GM18951 (cell line): Measurements from ENCODE around the gene RAVER2.

ENCODE experiments used
- POLR2A ChIP-seq: IDR thresholded peaks from 4 replicates; pipeline ENCODE4 v1.6.1; 2011; ENCODE audit warnings: mild to moderate bottlenecking; ENCODE audit not compliant: insufficient read length, insufficient read depth; ENCODE audit errors: extremely low read depth
- in situ Hi-C: fragments of 300-500 bp; cut with MboI; formaldehyde crosslinking; loops from one replicate; pipeline ENCODE4 v1.12.0; 2022; ENCODE audit warnings: low sequenced_read_pairs, mixed read lengths, inconsistent platforms; ENCODE audit not compliant: unreplicated experiment

RAVER2 gene

GRCh38 chr1:64743954-64744491 is 852 bp upstream of the RAVER2 start:
- TF ChIP-seq POLR2A, result no peak
- in situ Hi-C loops, result no loop called here

DNA sequence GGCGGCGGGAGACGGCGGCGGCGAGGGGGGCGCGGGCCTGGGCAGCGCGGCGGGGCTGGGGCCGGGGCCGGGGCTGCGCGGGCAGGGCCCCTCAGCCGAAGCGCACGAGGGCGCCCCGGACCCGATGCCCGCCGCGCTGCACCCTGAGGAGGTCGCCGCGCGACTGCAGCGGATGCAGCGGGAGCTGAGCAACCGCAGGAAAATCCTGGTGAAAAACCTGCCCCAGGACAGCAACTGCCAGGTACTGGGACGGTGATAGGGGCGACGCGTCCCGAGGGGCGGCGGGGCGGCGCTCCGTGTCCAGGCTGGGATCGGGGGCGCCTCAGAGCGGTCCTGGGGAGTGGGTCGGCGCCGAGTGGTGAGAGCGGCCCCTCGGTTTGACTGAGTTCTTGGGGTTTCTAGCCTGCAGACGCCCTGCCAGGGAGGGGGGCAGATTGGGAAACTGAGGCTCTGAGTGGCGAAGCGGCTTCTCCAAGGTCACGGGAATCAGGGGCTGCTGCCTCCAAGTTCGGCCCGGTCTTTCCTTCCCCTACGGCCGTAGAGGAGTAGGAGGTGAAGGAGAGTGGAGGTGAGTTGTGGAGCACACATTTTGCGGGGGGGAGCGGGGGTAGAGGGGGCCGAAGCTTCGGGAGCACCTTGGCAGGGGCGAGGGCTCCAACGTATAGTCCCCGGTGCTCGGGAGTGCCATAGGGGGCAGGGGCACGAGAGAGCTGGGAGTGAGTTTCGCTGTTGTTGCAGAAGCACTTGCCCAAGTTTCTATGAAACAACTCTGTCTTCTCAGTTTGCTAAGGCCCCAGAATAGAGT is 508 bp downstream of the RAVER2 start:
- in situ Hi-C loops, result no loop called here
- no peak for TF ChIP-seq POLR2A

DNA sequence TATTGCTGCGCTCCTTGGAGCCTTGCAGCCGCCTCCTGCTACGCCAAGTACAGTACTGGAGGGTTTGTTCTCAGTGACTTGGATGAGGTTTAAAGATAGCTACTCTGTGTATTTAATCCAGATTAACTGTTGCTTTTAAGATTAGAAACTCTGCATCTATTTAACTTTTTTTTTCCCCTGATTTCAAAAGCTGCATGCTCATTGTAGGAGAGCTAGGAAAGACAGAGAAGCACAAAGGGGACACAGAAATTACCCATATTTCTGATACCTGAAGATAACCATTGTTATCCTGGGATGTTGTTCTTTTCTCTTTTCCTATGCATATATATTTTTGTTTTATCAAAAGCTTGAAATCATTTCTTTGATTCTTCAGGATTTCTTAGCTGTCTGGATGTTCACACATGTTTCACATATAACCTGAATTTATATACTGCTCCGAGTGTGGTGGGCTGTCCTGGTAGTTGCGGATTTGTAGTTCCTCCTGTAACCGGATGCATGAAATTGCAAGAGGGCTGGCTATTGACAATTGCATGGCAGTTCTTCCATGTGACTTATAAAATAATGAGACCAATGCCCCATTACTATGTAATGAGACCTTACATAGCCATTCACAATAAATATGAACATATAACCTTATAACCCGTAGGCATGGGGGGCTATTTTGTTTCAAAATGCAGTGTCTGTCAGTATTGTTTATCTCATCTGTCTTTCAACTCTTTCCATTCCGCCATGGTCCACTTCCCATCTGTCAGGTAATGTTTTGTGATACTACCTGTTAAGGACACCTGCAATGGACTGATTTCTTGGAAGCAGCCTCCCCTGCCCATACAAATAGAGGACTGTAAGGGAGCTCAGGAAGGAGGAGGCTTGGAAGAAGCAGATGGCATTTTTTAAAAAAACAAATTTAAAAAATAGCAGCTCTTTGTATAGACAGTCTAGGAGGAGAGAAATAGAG is 1.4 kb downstream of the RAVER2 start:
- in situ Hi-C loops, result no loop called here
- no peak for TF ChIP-seq POLR2A

- no peak for TF ChIP-seq POLR2A
- in situ Hi-C loops, result no loop called here
Measured at GRCh38 chr1:64748222-64748621, 3.3 kb downstream of the RAVER2 start.

- in situ Hi-C loops, result no loop called here
- TF ChIP-seq POLR2A, result no peak
Measured at GRCh38 chr1:64748706-64749105, 3.8 kb downstream of the RAVER2 start.

- TF ChIP-seq POLR2A, result no peak
- in situ Hi-C loops, result no loop called here
Measured at GRCh38 chr1:64750092-64750491, 5.2 kb downstream of the RAVER2 start.

GRCh38 chr1:64750875-64751274 is 6.0 kb downstream of the RAVER2 start:
- no peak for TF ChIP-seq POLR2A
- in situ Hi-C loops, result no loop called here

- in situ Hi-C loops, result no loop called here
- no peak for TF ChIP-seq POLR2A
Measured at GRCh38 chr1:64754173-64754572, 9.3 kb downstream of the RAVER2 start.

DNA sequence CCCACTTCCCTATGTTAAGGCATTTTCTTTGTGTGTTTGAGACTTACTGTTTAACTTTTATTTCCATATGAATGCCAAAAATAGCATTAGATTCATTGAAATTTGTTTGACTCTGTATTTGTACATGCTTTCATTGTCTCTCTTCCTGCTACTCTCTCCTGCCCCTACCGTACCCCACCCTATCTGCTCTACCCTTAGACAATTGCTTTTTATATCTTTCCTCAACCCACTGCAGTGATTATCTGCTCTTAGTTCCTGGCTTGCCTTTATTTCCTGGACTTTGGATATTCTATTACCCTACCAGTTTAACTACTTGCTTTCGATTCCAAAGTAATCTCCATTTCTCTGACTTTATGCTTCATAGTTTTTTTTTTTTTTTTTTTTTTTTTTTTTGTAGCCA is 10.5 kb downstream of the RAVER2 start:
- TF ChIP-seq POLR2A, result no peak
- in situ Hi-C loops, result no loop called here

DNA sequence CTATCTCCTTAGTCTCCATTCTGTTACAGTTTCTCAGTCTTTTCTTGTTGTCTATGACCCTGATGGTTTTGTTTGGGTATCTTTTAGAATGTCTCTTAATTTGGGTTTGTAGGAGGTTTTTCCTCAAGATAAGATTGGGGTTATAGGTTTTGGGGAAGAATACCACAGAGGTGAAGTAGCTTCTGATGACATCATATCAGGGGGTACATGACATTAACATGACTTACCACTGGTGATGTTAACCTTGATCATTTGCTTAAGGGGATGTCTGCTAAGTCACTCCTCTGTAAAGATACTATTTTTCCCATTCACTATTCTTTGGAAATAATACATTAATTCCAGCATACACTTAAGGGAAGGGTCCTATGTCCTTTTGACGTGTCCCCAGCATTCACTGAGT is 11.9 kb downstream of the RAVER2 start:
- in situ Hi-C loops, result no loop called here
- TF ChIP-seq POLR2A, result no peak

DNA sequence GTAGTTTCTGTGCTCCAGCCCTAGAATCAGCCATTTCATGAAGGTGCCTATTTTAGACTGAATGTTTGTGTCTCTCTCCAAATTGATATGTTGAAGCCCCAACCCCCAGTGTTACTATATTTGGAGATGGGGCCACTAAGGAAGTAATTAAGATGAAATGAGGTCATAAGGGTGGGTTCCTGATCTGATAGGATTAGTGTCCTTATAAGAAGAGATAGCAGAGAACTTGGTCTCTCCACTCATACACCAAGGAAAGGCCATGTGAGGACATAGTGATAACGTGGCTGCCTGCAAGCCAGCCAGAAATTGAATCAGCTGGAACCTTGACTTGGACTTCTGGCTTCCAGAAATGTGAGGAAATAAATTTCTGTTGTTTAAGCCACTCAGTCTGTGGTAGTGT is 12.3 kb downstream of the RAVER2 start:
- TF ChIP-seq POLR2A, result no peak
- in situ Hi-C loops, result no loop called here

DNA sequence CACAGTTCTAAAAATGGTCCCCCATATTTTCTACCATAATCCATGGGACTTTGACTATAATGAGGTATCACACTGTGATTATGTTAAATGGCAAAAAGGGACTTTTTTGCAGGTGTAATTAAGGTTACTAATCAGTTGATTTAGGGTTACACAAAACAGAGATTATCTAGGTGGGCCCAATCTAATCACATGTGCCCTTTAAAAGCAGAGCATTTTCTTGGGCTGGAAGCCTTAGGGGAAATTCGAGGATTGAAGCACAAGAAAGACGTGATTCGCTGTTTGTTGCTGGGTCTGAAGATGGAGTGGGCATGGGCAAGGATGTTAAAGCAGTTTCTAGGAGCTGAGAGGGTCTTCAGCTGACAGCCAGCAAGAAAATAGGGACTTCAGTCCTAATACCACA is 13.4 kb downstream of the RAVER2 start:
- no peak for TF ChIP-seq POLR2A
- in situ Hi-C loops, result no loop called here

DNA sequence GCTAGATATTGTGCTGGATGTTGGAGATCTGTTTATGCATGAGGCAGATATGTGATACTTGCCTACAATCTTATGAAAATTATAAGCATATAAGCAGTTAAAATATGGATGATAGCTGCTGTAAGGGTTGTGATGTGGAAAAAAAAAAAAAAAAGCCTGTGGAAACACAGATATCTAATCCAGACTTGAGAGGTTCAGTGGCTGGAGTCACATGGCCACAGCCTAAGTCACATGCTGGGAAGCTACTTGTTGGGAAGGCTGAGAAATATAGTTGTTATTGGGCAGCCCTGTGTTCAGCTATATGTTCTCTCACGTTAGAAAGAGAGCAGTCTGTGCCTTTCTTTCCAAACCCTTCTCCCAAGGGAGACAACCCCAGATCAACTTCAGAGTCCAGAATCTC is 15.1 kb downstream of the RAVER2 start:
- no peak for TF ChIP-seq POLR2A
- in situ Hi-C loops, result no loop called here

- in situ Hi-C loops, result no loop called here
- TF ChIP-seq POLR2A, result no peak
Measured at GRCh38 chr1:64765012-64765411, 20.1 kb downstream of the RAVER2 start.

DNA sequence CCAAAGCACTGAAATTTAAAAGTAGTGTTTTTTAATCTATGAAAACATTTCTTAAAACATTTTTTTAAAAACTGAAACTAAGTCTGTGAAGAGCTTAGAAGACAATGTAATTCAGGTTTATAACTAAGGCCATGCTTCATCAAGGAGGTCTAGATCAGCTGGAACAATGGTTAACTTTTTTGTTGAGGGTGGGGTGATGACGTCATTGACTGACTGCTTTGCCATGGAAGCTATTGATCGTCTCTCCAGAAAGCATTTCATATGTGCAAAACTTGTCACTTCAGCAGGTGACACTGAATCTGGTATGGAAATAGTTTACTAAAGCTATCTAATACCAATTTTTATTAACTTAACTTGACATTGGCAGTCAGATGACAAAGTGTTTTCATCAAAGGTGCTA is 21.0 kb downstream of the RAVER2 start:
- no peak for TF ChIP-seq POLR2A
- in situ Hi-C loops, result no loop called here
